Left lung (tissue), 10 donors: ENCODE results near the gene ZNF462. TPM values are rescaled to one million over a fixed set of nuclear protein-coding genes. Genes with fewer than 3 reads are reported as not detected.

Source experiments
- ATAC-seq: fragments of 200-7000 bp; cut with Tn5 transposase; one replicate; pipeline ENCODE4 v1.9.1; 2020; ENCODE audit warnings: moderate library complexity
- DNase-seq, 4 donors: peaks; one replicate each; pipeline ENCODE4 v3.0.0-alpha.2; 2013 to 2020
- H3K27ac ChIP-seq, 2 donors: fragments of 200-600 bp; sonication (generic) in 1 of 2; one replicate each; pipeline versions ENCODE4 v1.5.0 to v1.8.0; 2020 to 2021
- H3K27me3 ChIP-seq, 2 donors: fragments of 200-600 bp; sonication (generic) in 1 of 2; one replicate each; pipeline versions ENCODE4 v1.5.0 to v1.8.0; 2020 to 2021
- H3K36me3 ChIP-seq, 2 donors: fragments of 200-600 bp; sonication (generic) in 1 of 2; one replicate each; pipeline versions ENCODE4 v1.5.0 to v1.8.0; 2020 to 2021
- H3K4me1 ChIP-seq, 2 donors: fragments of 200-600 bp; one replicate each; pipeline ENCODE4 v1.8.0; 2021
- H3K4me3 ChIP-seq, 2 donors: fragments of 200-600 bp; sonication (generic) in 1 of 2; one replicate each; pipeline versions ENCODE4 v1.5.0 to v1.8.0; 2020 to 2021; ENCODE audit warnings: mild to moderate bottlenecking in 1 of 2
- H3K9me3 ChIP-seq, 2 donors: fragments of 200-600 bp; sonication (generic) in 1 of 2; one replicate each; pipeline versions ENCODE4 v1.5.0 to v1.8.0; 2020 to 2021
- intact Hi-C, 2 donors: fragments of 100-400 bp; cut with DNase I; formaldehyde crosslinking; loops; one replicate each; pipeline versions ENCODE4 v1.11.2 to v1.14.2; 2022
- polyA plus RNA-seq, 6 donors: library from polyadenylated mRNA; unstranded; fragments of 120-200 nt; gene quantifications; one replicate each; pipeline ENCODE4 v1.2.1, GENCODE V29; 2013; ENCODE audit not compliant: insufficient read length in 6 of 6
- total RNA-seq, 2 donors: library from RNA; stranded (reverse); fragmentation: NEBNext Ultra II Directional; extraction: Animal tissue kit (Norgen Biotek cat#: 25700); gene quantifications; one replicate each; pipeline ENCODE4 v1.2.1, GENCODE V29; 2021
- TF ChIP-seq, protein P1 (sequence below), 2 donors: fragments of 200-600 bp; sonication (generic) in 1 of 2; IDR thresholded peaks; one replicate each; pipeline versions ENCODE4 v1.5.0 to v1.8.0; 2021; ENCODE audit warnings: antibody characterized with exemption in 2 of 2
- donor health status: DM: no; HTN: yes; CAD: no.
- donor health status: DM: no; HTN: no; CAD: no.

Gene ZNF462
- total and polyA plus RNA-seq, 8 donors = 26.9 to 41.4 (median 30.8) TPM

DNA sequence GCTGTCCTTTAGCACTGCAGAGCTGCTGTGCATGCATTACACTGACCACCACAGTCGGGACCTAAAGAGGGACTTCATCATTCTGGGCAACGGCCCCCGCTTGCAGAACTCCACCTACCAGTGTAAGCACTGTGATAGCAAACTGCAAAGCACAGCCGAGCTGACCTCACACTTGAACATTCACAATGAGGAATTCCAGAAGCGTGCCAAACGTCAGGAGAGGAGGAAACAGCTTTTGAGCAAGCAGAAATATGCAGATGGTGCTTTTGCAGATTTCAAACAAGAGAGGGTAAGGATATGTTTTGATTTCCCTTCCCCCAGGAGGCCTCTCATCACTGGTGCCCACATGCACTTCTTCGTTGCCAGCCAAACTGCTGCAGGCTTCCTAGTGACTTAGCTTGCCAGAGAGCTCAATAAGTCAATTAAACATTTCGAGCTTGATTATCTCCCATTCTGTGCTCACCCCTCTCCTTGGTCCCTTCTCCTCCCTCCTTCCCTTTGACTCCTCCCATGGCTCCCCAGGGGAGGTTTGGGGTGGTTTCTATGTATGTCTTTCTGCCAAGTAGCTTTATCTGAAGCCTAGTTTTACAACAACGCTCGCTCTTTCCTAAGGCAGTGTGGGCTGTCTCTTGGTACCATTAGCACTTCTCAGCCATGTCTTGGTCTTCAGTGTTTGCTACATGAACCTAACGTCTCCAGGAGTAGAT is 66.7 kb downstream of the ZNF462 start:
- Histone ChIP-seq H3K4me1 (peaks cover 9 to 10% of the 10 kb centered on the region in 2 donors), H3K4me3 (no peak overlapping the region), H3K36me3 (peaks cover 0 to 24% of the 10 kb centered on the region in 2 donors), H3K27me3 (no peaks in the 10 kb centered on the region), H3K27ac (peak overlapping the region in 1 of 2 donors; percentile 18), H3K9me3 (no peaks in the 10 kb centered on the region)
- TF ChIP-seq, protein P1, sequence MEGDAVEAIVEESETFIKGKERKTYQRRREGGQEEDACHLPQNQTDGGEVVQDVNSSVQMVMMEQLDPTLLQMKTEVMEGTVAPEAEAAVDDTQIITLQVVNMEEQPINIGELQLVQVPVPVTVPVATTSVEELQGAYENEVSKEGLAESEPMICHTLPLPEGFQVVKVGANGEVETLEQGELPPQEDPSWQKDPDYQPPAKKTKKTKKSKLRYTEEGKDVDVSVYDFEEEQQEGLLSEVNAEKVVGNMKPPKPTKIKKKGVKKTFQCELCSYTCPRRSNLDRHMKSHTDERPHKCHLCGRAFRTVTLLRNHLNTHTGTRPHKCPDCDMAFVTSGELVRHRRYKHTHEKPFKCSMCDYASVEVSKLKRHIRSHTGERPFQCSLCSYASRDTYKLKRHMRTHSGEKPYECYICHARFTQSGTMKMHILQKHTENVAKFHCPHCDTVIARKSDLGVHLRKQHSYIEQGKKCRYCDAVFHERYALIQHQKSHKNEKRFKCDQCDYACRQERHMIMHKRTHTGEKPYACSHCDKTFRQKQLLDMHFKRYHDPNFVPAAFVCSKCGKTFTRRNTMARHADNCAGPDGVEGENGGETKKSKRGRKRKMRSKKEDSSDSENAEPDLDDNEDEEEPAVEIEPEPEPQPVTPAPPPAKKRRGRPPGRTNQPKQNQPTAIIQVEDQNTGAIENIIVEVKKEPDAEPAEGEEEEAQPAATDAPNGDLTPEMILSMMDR (IDR thresholded peaks at IDR 0.05) = no peak
- ATAC-seq (peak; percentile 84), DNase-seq (peak in 3 of 4 donors; percentile 42 to 71 (median 42))
- intact Hi-C loops = no loop called here

- Histone ChIP-seq H3K27ac (no peak overlapping the region), H3K27me3 (no peaks in the 10 kb centered on the region), H3K9me3 (no peaks in the 10 kb centered on the region), H3K36me3 (peaks cover 0 to 22% of the 10 kb centered on the region in 2 donors), H3K4me1 (peaks cover 9 to 10% of the 10 kb centered on the region in 2 donors), H3K4me3 (no peak overlapping the region)
- TF ChIP-seq, protein P1 (IDR thresholded peaks at IDR 0.05) = no peak
- intact Hi-C loops = no loop called here
- DNase-seq = no peak
- no peak for ATAC-seq
These were observed 67.5 kb downstream of the ZNF462 start for GRCh38 chr9:106930477-106930876.

DNA sequence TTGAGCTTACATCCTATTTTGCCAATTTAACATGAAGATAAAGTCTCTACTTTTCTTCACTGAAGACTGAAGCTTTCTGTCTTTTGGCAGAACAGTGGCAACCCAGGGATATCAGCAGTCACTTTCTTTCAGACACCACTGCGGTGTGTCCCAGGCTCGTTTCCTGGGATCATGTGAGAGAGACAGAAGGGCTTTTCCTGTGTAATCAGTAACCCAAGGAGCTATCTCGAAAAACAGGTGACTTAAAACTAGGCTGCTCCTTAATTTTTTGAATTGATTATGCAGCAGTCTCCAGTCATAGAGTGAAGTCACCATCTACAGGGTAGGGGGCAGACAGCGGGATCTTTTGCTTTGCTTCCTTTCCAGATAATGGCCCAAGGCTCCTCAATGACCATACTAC is 68.5 kb downstream of the ZNF462 start:
- Histone ChIP-seq H3K36me3 (peaks cover 0 to 27% of the 10 kb centered on the region in 2 donors), H3K9me3 (no peaks in the 10 kb centered on the region), H3K27me3 (no peaks in the 10 kb centered on the region), H3K27ac (no peak overlapping the region), H3K4me3 (no peak overlapping the region), H3K4me1 (peaks cover 9 to 10% of the 10 kb centered on the region in 2 donors)
- ATAC-seq (no peak), DNase-seq (no peak)
- intact Hi-C loops = no loop called here
- TF ChIP-seq, protein P1 (IDR thresholded peaks at IDR 0.05) = no peak

DNA sequence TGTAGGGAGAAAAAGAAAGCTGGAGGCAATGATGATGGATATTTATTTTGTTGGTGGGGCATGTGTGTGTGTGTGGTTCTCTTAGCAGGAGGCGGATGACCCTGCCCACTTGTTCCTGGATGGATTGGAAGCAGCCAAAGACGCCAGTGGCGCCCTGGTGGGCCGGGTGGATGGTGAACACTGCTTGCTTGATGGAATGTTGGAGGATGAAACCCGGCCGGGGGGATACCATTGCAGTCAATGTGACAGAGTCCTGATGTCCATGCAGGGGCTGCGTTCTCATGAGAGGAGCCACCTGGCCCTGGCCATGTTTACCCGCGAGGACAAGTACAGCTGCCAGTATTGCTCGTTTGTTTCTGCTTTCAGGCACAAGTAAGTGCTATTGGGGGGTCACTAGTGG is 69.2 kb downstream of the ZNF462 start:
- H3K4me3 ChIP-seq = no peak overlapping the region

GRCh38 chr9:106932675-106933074 is 69.7 kb downstream of the ZNF462 start:
- TF ChIP-seq, protein P1 (IDR thresholded peaks at IDR 0.05) = no peak
- intact Hi-C loops = no loop called here

More for the DNA sequence above, 69.2 kb downstream of the ZNF462 start:
- Histone ChIP-seq H3K27ac (no peak overlapping the region), H3K9me3 (no peaks in the 10 kb centered on the region), H3K36me3 (peaks cover 0 to 34% of the 10 kb centered on the region in 2 donors), H3K4me1 (peaks cover 9 to 10% of the 10 kb centered on the region in 2 donors), H3K27me3 (no peaks in the 10 kb centered on the region)
- ATAC-seq = no peak
- TF ChIP-seq, protein P1 (IDR thresholded peaks at IDR 0.05) = no peak
- intact Hi-C loops = no loop called here
- DNase-seq = peak in 1 of 4 donors; percentile 68

More at GRCh38 chr9:106932675-106933074, 69.7 kb downstream of the ZNF462 start:
- peaks cover 9 to 10% of the 10 kb centered on the region in 2 donors for H3K4me1 ChIP-seq
- no peaks in the 10 kb centered on the region for H3K9me3 ChIP-seq
- DNase-seq = no peak
- no peak overlapping the region for H3K27ac ChIP-seq
- H3K36me3 ChIP-seq = peaks cover 0 to 35% of the 10 kb centered on the region in 2 donors
- no peak for ATAC-seq
- no peak overlapping the region for H3K4me3 ChIP-seq
- H3K27me3 ChIP-seq = no peaks in the 10 kb centered on the region
